Hepatocyte (in vitro differentiated cells): Measurements from ENCODE around the gene BEAN1. TPM values are rescaled to one million over a fixed set of nuclear protein-coding genes. Genes with fewer than 3 reads are reported as not detected.

Experiments used
- DNase-seq: peaks from one replicate; pipeline ENCODE4 v3.0.0-alpha.2; 2016; ENCODE audit warnings: low spot score
- H2AFZ ChIP-seq: fragments of 200-600 bp; sonication (generic); 2 replicates; pipeline ENCODE4 v1.6.0; 2016; ENCODE audit warnings: antibody characterized with exemption, mild to moderate bottlenecking
- H3K27ac ChIP-seq: fragments of 200-600 bp; sonication (generic); 2 replicates; pipeline ENCODE4 v1.5.1; 2016; ENCODE audit warnings: mild to moderate bottlenecking
- H3K27me3 ChIP-seq: fragments of 200-600 bp; sonication (generic); 2 replicates; pipeline ENCODE4 v1.6.1; 2016
- H3K36me3 ChIP-seq: fragments of 200-600 bp; sonication (generic); replicated peaks from 2 replicates; pipeline ENCODE4 v1.5.1; 2016; ENCODE audit warnings: low read depth; ENCODE audit not compliant: insufficient read depth
- H3K4me1 ChIP-seq: fragments of 200-600 bp; sonication (generic); 2 replicates; pipeline ENCODE4 v1.5.1; 2016; ENCODE audit warnings: mild to moderate bottlenecking, moderate library complexity; ENCODE audit not compliant: insufficient read depth
- H3K4me2 ChIP-seq: fragments of 200-600 bp; sonication (generic); 2 replicates; pipeline ENCODE4 v1.6.0; 2016
- H3K4me3 ChIP-seq: fragments of 200-600 bp; sonication (generic); 2 replicates; pipeline ENCODE4 v1.5.1; 2016; ENCODE audit warnings: mild to moderate bottlenecking
- H3K79me2 ChIP-seq: fragments of 200-600 bp; sonication (generic); 2 replicates; pipeline ENCODE4 v1.6.0; 2017; ENCODE audit warnings: mild to moderate bottlenecking
- H3K9me2 ChIP-seq: fragments of 200-600 bp; sonication (generic); replicated peaks from 2 replicates; pipeline ENCODE4 v1.6.0; 2017; ENCODE audit warnings: mild to moderate bottlenecking; ENCODE audit not compliant: insufficient read depth
- H3K9me3 ChIP-seq: fragments of 200-600 bp; sonication (generic); 2 replicates; pipeline ENCODE4 v1.5.1; 2016; ENCODE audit warnings: low read depth, mild to moderate bottlenecking
- H4K20me1 ChIP-seq: fragments of 200-600 bp; sonication (generic); 2 replicates; pipeline ENCODE4 v1.6.0; 2016; ENCODE audit warnings: mild to moderate bottlenecking; ENCODE audit not compliant: insufficient read depth, poor library complexity, severe bottlenecking
- CTCF ChIP-seq: fragments of 200-600 bp; sonication (generic); IDR thresholded peaks from 2 replicates; pipeline ENCODE4 v1.5.1; 2016; ENCODE audit warnings: antibody characterized with exemption, mild to moderate bottlenecking; ENCODE audit not compliant: poor library complexity
- EZH2 ChIP-seq: fragments of 200-600 bp; sonication (generic); IDR thresholded peaks from 2 replicates; pipeline ENCODE4 v1.6.1; 2016; ENCODE audit warnings: antibody characterized with exemption, mild to moderate bottlenecking, borderline replicate concordance
- EZH2phosphoT487 ChIP-seq: fragments of 200-600 bp; sonication (generic); IDR thresholded peaks from one replicate; pipeline ENCODE4 v1.6.1; 2018; ENCODE audit warnings: antibody characterized with exemption, mild to moderate bottlenecking, low read depth, moderate library complexity; ENCODE audit not compliant: unreplicated experiment, severe bottlenecking
- WGBS: methylation state at CpG from one replicate; pipeline ENCODE4 v1.1.6; 2016; ENCODE audit warnings: low lambda C conversion rate; ENCODE audit errors: missing lambda C conversion rate; 5-methylcytosine and 5-hydroxymethylcytosine counted together
- polyA plus RNA-seq: library from polyadenylated mRNA; unstranded; fragments of >200 nt; fragmentation: Nextera tagmentation; extraction: Ambion mirVana; gene quantifications from 2 replicates; pipeline ENCODE4 v1.2.1, GENCODE V29; 2016
- total RNA-seq: library from RNA; depleted of rRNA; stranded (reverse); fragments of >200 nt; gene quantifications from 2 replicates; pipeline ENCODE4 v1.2.3, GENCODE V29; 2014

BEAN1 gene
- total and polyA plus RNA-seq, 2 experiments from 2014 or later = 0.63 to 1.8 TPM

GRCh38 chr16:66419527-66419926, 7.6 kb upstream of the BEAN1 start:
- 58% methylated on average over 3 of the region's 3 CpGs for WGBS
- Histone ChIP-seq H2AFZ (no peak overlapping the region), H3K9me3 (no peaks in the 10 kb centered on the region), H3K36me3 (no peaks in the 10 kb centered on the region), H3K4me1 (no peaks in the 10 kb centered on the region), H3K27me3 (peaks cover 16% of the 10 kb centered on the region), H3K9me2 (no peaks in the 10 kb centered on the region), H3K79me2 (no peaks in the 10 kb centered on the region), H3K4me2 (no peak overlapping the region), H3K27ac (no peak overlapping the region), H4K20me1 (no peaks in the 10 kb centered on the region), H3K4me3 (no peak overlapping the region)
- no peak for DNase-seq
- TF ChIP-seq CTCF (no peak), EZH2phosphoT487 (no peak), EZH2 (no peak)

GRCh38 chr16:66420396-66420795, 6.7 kb upstream of the BEAN1 start:
- Histone ChIP-seq H3K27me3 (peaks cover 25% of the 10 kb centered on the region), H4K20me1 (no peaks in the 10 kb centered on the region), H3K36me3 (no peaks in the 10 kb centered on the region), H3K79me2 (no peaks in the 10 kb centered on the region), H3K4me2 (no peak overlapping the region), H2AFZ (no peak overlapping the region), H3K9me2 (no peaks in the 10 kb centered on the region), H3K9me3 (no peaks in the 10 kb centered on the region), H3K27ac (no peak overlapping the region), H3K4me3 (no peak overlapping the region), H3K4me1 (no peaks in the 10 kb centered on the region)
- TF ChIP-seq EZH2 (no peak), CTCF (no peak), EZH2phosphoT487 (no peak)
- no peak for DNase-seq
- WGBS = 77% methylated on average over 1 of the region's 1 CpG

- no peak overlapping the region for H3K4me3 ChIP-seq
- no peaks in the 10 kb centered on the region for H4K20me1 ChIP-seq
- 88% methylated on average over 6 of the region's 6 CpGs for WGBS
- DNase-seq = no peak
- no peak overlapping the region for H3K27ac ChIP-seq
- H3K9me3 ChIP-seq = no peaks in the 10 kb centered on the region
- no peaks in the 10 kb centered on the region for H3K36me3 ChIP-seq
- H3K4me1 ChIP-seq = peaks cover 6% of the 10 kb centered on the region
- H3K4me2 ChIP-seq = no peak overlapping the region
- H3K27me3 ChIP-seq = peaks cover 36% of the 10 kb centered on the region
- no peaks in the 10 kb centered on the region for H3K79me2 ChIP-seq
- TF ChIP-seq EZH2phosphoT487 (no peak), EZH2 (no peak), CTCF (no peak)
- H2AFZ ChIP-seq = no peak overlapping the region
- no peaks in the 10 kb centered on the region for H3K9me2 ChIP-seq
Observed at GRCh38 chr16:66421891-66422290, 5.2 kb upstream of the BEAN1 start.

- no peak for DNase-seq
- Histone ChIP-seq H4K20me1 (no peaks in the 10 kb centered on the region), H3K4me1 (peaks cover 6% of the 10 kb centered on the region), H2AFZ (no peak overlapping the region), H3K4me2 (no peak overlapping the region), H3K4me3 (no peak overlapping the region), H3K79me2 (no peaks in the 10 kb centered on the region), H3K36me3 (no peaks in the 10 kb centered on the region), H3K9me2 (no peaks in the 10 kb centered on the region), H3K27ac (no peak overlapping the region), H3K27me3 (peaks cover 36% of the 10 kb centered on the region), H3K9me3 (no peaks in the 10 kb centered on the region)
- TF ChIP-seq CTCF = no peak
- no peak for TF ChIP-seq EZH2phosphoT487
- TF ChIP-seq EZH2 = no peak
- 91% methylated on average over 2 of the region's 2 CpGs for WGBS
Observed at GRCh38 chr16:66422366-66422765, 4.7 kb upstream of the BEAN1 start.
